NCI-H1436 (cell line): ENCODE measurements around the gene MED9.

Experiments
- DNase-seq: peaks from one replicate; lab custom pipeline; 2025; lab: John Stamatoyannopoulos, UW

Gene MED9

GRCh38 chr17:17491546-17491988 lies 14.8 kb downstream of the MED9 start:
- no peak for DNase-seq

- DNase-seq, result no peak
Measured at GRCh38 chr17:17492085-17492484, 15.3 kb downstream of the MED9 start.

- no peak for DNase-seq
Measured at GRCh38 chr17:17492571-17492970, 15.8 kb downstream of the MED9 start.

- no peak for DNase-seq
Measured at GRCh38 chr17:17493249-17493985, 16.6 kb downstream of the MED9 start.

- no peak for DNase-seq
Measured at GRCh38 chr17:17493986-17494466, 17.2 kb downstream of the MED9 start.

- no peak for DNase-seq
Measured at GRCh38 chr17:17494499-17494869, 17.7 kb downstream of the MED9 start.

- DNase-seq, result no peak
Measured at GRCh38 chr17:17494870-17495535, 18.2 kb downstream of the MED9 start.

- no peak for DNase-seq
Measured at GRCh38 chr17:17495536-17496188, 18.9 kb downstream of the MED9 start.

GRCh38 chr17:17496189-17497064 lies 19.6 kb downstream of the MED9 start, which contains the start of gene RASD1:
Gene RASD1 (minus strand): TSS chr17:17496395. CDS start chr17:17496181, 214 bp downstream.
- peak; percentile 86 for DNase-seq

- DNase-seq, result no peak
Measured at GRCh38 chr17:17497065-17497844, 20.5 kb downstream of the MED9 start.

GRCh38 chr17:17497845-17498520 lies 21.2 kb downstream of the MED9 start:
- DNase-seq, result no peak

- DNase-seq, result no peak
Measured at GRCh38 chr17:17498606-17499301, 22.0 kb downstream of the MED9 start.

- DNase-seq, result no peak
Measured at GRCh38 chr17:17499402-17500145, 22.8 kb downstream of the MED9 start.

GRCh38 chr17:17500999-17501605 lies 24.3 kb downstream of the MED9 start:
- DNase-seq, result no peak

- no peak for DNase-seq
Measured at GRCh38 chr17:17502741-17503565, 26.2 kb downstream of the MED9 start.

- no peak for DNase-seq
Measured at GRCh38 chr17:17503566-17504130, 26.8 kb downstream of the MED9 start.

GRCh38 chr17:17504341-17505140 lies 27.7 kb downstream of the MED9 start:
- DNase-seq, result no peak
